ENCODE measurements around the gene SORL1. TPM values are rescaled to one million over a fixed set of nuclear protein-coding genes. Genes with fewer than 3 reads are reported as not detected.
A peak's percentile ranks its signal among the peaks of the same experiment; 100 is the strongest.
"Not testable (repeated sequence)": the region's sequence is repeated elsewhere in the genome, so short reads cannot be mapped to it uniquely, and the experiment has no call there.

SORL1 gene
- polyA plus RNA-seq, 10 donors, result 0.99 to 6.8 (median 2.4) TPM

DNA sequence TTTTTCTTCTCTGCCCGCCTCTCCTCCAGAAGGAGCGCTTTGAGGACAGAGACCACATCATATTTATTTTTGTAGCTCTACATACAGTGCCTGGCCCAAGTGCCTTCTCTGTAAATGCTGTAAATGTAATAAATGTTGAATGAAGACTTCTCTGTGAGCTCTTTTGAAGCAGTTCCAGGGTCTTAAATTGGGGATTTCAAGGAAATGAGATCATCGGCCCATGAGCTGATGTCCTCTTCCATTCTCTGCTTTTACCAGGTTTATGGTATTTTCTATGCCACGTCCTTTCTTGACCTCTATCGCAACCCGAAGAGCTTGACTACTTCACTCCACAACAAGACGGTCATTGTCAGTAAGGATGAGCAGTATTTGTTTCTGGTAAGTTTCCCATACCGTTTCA, 166.4 kb downstream of the SORL1 start:
- DNase-seq, result no peak

DNA sequence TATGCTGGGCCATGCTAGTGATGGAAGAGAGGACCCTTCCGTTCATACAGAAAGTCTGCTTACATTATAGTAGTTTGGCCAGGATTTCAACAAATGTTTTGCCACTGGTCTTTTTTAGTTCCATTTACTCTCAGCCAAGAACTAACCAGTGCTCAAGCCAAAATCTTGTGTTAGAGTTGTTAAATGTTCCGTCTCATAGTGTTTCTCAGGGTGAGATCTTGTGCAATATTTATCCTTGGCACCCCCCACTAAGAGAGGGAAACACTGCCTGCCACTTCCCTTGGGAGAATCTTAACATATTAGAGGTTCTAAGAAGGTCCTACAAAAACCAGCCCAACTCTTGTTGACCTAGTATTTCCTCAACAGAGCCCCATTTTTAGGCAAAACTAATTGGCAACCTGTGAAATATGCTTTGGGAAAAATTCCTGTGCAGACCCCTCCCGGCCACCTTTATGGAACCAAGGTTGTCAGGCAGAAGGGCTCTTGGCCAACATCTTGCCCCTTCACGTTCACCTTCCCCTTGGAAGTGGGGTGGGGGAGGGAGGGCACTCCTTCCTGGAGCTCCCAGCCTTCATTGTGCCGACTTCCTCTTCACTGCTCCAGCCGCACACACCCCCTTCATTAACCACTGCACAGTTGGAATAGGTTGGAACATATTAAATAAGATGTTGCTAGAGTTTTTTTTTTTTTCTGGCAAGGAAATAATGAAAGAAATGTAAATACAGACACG, 173.8 kb downstream of the SORL1 start:
- DNase-seq, result no peak

DNA sequence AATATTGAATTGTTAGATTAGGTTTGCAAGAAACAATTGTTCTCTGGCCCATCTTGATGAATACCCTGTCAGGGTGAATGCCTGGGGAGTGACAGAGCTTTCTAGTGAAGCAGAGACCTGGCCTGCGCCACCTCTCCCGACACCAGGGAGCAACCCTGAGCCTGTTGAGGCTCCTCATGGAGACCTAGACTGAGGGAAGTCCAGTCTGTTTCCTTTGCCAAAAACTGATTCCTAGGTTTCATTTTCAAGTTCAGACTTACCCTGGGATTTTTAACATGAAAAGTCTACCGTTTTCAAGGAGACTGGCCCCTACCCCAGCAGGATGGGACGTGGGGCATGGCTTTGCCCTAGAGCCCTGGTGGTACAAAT, 174.4 kb downstream of the SORL1 start:
- no peak for DNase-seq

DNA sequence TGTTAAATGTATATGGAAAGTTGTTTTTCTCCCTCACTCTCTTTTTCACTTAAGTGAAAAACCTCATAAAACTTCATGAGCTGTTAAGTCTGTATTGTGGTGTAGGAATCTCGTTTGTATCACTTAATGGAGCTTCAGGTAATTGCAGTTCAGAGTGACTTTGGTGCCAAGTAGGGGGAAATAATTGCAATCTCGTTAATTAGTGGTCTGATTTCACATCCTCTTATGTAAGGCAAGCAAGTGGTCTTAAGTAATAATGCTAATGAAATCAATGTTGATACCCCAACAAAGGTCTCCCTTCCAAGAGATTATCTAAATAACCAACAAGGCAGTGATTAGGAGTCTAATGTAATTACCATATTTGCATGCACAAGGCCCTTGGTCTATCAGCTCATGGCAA, 174.9 kb downstream of the SORL1 start:
- DNase-seq, result no peak

DNA sequence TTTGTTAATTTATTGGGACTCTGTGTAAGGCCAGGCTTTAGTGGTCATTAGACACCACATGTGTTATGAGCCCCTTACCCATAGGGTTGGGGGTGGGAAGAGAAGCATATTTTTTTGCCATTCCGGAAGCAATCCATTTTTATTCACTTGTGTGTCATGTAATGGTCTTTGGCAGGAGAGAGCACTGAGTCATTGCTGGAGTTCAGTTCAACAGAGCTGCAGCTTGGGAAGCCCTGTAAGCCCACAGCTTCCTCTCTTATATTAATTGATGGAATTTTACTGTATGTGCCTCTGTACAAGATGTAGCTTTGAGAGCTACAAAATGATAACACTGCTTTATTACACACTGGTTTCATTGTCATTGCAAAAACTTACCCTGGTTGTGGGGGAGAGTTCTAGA, 177.9 kb downstream of the SORL1 start:
- peak; percentile 66 to 82 (median 73) for DNase-seq

DNA sequence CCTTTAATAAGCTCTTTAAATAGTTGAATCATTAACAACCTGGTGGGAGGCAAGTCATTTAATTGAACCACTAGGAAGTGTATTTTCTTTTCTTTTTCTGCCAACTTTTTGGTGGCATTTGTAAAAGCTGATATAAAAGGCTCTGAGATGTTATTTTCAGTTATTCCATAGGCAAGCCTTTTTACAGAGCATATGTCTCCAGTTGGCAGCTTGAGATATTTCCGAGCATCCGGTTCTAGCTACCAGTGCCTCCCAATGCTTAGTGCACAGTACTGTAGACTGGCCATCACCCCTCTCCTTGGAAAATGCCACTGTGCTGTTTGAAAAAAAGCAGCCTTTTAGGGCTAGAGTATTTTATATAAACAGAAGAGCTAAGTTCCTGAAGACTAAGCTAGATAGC, 179.3 kb downstream of the SORL1 start:
- no peak for DNase-seq

DNA sequence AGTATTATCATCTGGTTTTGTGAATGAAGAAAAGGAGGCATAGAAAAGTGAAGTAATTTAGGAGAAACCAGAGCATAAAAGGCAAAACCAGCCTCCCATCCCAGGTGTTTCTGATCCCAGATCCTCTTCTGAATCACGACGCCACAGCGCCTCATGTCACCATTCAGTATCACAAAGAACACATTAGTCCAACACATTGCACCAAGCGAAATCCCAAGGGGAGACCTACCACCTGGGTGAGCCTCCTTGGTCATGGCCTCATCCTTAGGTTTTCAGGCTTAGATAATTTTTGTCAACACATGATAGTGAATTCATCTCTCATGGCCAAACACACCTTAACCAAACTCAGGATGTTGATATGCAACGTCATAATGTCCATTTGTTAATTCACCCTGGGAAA, 182.2 kb downstream of the SORL1 start:
- no peak for DNase-seq

DNA sequence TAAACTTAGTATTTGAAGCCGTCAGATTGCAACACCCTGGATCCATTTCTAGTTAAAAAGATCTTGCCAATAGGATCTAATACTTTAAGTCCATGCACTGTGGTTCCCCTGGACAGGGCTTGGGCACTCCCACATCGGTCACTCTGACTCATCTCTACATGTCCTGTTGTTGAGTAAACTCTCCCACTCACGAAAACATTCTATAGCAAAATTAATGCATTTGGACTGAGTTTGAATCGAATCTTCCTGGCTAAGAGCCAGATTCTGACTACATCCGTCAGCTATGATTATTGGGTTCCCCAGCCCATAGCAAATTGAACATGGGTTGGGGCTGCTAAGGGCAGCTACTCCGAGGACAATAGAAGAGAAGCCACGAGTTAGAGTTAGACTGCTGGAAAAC, 182.8 kb downstream of the SORL1 start:
- peak in 2 of 3 donors; percentile 25 to 26 for DNase-seq

DNA sequence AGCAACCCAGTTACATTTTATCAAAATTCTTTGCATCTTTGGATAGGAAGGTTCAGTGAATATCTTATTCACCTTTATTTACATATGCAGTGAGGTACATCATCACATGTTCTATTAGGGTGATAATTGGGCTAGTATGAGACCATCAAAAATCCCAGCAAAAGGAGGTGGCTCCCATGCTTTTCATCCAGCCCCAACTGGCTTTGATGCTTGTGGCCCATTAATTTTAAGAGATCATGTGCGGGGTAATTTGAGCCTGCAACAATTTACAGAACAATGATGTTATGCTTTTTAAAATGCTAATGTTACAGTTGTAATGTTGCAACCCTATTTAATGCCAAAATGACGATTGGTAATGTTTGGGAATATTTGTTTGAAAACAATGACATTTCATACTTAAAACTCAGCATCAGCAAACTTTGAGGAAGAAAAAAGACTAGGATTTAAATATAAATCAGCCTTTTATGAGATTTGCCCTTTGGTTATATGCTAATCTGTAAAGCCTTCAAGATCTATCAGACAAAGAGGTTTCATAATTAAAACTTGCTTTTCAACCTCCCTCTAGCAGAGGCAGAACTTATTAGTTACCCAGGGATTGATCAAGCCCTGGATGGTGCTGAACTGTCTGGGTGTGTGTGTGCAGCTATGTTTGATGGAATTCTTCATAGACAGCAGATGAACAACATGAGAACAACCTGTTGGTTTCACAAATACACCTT, 184.1 kb downstream of the SORL1 start:
- no peak for DNase-seq

DNA sequence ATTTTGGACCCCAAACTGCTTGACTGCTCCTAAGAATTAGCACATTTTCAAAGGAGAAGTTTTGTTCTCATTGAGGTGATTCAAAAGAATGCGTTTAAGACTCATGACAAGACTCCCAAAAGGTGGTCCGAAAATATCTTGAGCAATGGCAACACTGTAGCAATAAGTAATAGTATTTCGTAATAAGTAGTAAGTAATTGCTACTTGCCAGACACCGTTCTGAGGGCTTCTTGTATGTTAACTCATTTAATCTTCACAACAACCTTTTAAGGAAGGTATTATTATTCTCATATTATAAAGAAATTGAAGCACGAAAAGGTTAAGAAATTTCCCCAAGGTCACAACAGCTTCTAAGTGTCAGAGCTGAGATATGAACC, 184.7 kb downstream of the SORL1 start:
- no peak for DNase-seq

DNA sequence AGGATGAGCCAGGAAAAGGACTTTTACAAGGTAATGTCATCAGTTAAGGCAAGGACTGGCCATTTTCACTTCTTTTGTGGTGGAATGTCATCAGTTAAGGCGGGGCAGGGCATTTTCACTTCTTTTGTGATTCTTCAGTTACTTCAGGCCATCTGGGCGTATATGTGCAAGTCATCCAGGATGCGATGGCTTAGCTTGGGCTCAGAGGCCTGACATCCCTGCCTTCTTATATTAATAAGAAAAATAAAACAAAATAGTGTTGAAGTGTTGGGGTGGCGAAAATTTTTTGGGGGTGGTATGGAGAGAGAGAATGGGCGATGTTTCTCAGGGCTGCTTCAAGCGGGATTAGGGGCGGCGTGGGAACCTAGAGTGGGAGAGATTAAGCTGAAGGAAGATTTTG, 185.5 kb downstream of the SORL1 start:
- DNase-seq, result not testable (repeated sequence)

DNA sequence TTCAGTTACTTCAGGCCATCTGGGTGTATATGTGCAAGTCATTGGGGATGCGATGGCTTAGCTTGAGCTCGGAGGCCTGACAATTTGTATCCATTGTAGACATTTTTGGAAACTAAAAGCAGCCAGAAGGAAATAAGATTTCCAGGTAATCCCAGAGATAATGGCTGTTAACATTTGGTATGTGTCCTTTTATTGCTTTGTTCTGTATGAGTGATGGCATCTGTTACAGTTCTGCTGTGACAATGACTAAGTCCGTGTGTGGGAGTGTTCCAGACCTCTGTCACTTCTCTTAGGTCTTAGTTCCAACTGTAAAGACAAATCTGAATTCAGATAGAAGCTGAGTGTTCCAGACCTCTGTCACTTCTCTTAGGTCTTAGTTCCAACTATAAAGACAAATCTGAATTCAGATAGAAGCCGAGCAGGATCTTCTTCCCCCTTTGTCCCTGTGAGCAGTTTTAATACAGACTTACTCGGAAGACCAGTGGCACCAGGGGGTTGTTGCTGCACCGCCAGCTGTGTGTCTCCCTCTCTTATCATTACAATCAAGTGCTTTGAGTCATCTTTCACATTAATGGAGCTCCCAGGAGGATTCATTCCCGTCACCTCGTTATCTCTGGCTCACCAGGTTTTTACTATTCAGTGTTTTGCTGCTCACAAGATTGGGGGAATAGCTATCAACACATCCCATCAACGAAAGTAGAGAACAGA, 191.5 kb downstream of the SORL1 start:
- no peak for DNase-seq

DNA sequence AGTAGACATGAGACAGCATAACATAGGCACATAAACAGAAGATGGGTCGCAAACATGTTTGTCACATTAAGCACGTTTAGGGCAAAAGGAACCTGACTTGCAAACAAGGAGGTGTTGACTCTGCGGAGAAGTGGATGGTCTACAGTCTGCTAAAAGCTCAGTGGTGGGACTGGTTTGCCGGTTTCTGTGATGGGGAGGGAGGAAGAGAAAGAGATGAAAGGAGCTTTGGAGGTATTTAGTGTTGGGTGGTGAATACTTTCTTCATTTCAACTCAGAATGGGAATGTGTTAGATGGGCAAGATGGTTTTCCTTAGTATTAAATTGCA, 192.0 kb downstream of the SORL1 start:
- DNase-seq, result no peak

DNA sequence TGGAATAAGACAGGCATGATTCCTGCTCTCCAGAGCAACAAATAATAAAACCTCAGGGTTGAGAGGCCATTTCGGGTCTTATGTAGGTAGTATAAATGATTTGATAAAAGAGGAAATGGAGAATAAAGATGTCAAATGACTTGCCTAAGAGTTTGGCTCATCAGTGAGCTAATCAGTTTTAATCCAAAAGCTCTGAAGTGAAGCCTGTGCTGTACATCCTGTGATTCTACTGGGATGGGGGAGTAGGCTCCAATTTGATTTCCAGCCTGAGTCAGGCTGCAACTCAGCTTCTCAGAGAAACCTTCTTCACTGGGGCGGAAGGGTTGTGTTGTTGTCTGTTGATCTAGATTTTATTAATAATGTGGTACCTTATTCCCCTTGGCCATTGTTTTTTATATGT, 192.9 kb downstream of the SORL1 start:
- DNase-seq, result no peak

DNA sequence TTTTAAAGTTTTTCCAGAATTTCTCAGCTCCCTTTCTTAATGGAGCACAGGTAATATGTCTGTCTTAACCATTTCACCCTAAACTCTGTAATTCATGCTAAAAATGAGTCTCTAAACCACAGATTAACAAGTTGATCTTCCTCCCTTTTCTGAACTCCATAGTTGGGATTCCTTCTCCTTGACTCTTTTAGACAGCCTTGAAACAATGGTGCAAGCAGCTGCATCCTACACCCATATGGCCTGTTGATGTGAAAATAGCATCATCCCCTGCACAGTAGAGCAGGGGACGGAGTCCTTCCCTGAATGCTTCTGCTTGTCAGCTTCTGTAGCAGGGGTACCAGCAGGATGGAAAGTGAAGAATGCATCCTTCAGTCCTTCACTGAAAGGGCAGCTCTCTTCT, 193.5 kb downstream of the SORL1 start:
- no peak for DNase-seq

DNA sequence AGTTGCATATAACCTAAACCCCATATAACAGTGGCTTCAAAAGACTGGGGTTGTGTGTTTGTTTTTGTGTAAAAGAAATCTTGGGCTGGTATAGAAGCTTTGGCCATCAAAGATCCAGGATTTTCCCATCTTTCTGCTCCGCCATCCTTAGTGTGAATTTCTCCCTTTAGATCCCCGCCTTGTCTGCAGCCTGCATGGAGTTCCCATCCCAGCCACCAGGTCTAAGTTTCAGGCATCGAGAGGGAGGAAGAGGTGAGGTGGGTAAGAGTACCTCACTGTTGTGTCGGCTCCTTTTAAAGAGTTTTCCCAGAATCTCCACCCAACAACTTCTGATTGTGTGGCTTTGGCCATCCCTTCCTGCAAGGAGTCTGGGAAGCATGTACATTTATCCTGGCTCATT, 196.2 kb downstream of the SORL1 start:
- no peak for DNase-seq

DNA sequence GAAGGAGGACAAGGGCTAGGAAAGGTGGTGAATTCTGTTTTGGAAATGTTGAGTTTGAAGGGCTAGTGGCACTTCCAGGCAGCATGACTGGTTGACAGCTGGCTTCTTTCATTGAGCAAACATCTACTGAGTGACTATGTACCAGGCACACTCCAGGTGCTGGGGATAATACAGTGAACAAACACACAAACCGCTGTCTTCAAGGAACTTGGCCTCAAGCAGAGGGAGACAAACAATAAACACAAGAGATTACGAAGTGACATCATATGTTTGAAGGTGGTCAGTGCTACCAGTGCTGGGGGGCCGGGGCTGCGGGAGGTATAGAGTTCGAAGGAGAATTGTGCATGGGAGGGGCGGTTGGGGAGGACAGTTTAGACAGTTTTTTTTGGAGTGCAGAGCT, 197.7 kb downstream of the SORL1 start:
- no peak for DNase-seq

DNA sequence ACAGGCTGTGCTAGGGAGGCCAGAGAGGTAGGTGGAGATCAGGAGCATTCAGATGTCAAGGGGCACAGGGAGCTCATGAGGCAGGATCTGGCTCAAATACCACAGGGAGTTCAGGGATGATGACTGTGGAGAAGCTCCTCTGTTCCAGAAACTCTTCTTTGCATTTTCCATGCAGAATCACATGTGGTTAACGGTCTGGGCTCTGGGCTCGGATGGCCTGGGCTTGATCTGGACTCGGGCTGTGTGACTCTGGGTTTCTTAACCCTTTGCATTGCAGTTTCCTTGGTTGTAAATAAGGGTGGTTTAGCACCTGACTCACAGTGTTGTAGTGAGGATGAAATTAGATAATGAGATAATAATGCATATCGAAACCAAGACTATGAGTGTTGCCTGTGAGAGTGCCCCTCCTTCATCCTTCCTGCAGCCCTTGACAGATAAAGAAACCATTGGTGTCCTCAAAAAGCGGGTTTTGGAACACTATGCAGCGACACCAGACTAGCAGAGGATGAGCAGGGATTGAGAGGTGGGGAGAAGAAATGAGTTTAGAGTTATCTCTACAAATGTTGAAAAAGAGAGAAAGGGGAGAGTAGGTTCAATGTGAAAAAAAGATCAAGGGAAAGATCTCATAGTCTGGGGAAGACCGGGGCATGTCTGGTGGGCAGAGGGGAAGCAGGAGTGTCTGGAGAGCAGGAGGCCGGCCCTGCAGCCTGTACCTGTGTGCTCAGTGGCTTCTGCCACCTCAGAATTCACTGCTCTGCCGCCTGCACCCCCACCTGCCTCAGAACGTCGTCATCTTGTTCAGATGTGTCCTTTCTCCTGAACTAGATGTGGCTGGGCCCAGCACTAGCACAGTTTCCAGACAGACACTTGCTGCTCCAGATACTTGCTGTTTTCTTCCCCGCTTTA, 198.5 kb downstream of the SORL1 start:
- no peak for DNase-seq

DNA sequence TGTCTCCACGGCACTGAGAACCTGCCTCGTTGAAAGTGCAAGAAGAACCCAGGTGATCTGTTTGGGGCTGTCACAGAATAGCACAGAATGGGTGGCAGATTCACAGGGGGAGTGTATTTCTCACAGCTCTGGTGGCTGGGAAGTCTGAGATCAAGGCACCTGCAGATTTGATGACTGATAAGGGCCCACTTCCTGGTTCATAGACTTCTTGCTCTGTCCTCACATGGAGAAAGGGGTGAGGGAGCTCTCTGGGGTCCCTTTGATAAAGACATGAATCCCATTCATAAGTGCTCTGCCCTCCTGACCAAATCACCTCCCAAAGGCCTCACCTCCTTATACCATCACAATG, 199.1 kb downstream of the SORL1 start:
- no peak for DNase-seq

DNA sequence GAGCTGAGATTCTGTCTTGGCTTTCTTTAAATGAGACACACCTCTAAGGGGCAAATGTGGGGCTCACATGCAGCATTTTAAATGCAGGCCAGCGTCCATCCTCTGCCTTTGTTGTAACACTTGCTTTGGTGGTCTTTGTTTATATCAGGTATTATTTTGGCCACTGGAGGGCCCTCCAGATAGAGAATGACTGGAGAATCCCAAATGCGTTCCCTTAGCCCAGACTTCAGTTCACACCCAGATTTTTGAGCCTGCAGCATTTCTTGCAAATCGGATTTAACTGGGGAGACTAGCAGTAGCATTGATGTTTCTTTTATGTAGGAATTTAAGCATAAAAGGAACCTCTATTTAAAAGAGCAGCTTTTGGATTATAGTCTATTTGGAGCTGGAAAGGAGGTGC, 200.9 kb downstream of the SORL1 start:
- DNase-seq, result peak in 2 of 3 donors; percentile 58 to 80

DNA sequence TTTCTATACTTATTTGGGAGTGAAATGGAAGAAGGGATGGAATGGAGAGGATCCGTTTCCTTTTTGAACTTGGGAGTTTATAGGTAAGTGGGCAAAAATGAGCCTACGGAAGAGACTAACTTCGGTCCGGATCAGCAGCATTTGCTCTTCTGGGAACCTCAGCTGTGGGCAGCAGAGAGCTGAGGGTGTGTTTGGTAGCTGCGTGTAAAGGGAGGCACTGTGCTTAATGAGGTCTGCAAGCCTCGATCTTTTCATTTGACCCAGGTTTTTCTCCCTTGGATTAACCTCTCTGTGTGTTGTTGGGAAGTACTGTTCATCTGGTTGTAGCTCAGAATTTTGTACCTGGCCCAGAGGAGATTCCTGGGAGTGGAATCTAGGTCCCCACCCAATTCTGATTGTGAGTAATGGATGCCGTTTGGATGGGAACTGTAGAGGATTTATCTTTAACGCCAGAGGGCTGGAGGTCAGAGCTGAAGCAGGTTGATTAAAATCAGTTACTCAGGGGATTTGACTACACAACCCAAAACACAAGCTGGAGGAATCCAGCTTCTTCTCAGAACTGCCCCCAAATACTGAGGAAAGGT, 202.2 kb downstream of the SORL1 start:
- DNase-seq, result no peak

All from muscle of back (tissue), 11 donors.